AG09319 (cell line): ENCODE results near the gene EIF3I.

ENCODE experiments used
- DNase-seq: peaks from one replicate; pipeline ENCODE4 v3.0.0-alpha.2; 2010; ENCODE audit warnings: low read depth; ENCODE audit errors: extremely low read depth
- TF ChIP-seq, protein P1 (sequence below): IDR thresholded peaks from 2 replicates; pipeline ENCODE4 v1.5.1; 2011; ENCODE audit warnings: low read depth, mild to moderate bottlenecking, inconsistent platforms, low read length, moderate library complexity

Gene EIF3I

GRCh38 chr1:32220746-32221580, 1.2 kb upstream of the EIF3I start:
- no peak for DNase-seq
- TF ChIP-seq, protein P1, sequence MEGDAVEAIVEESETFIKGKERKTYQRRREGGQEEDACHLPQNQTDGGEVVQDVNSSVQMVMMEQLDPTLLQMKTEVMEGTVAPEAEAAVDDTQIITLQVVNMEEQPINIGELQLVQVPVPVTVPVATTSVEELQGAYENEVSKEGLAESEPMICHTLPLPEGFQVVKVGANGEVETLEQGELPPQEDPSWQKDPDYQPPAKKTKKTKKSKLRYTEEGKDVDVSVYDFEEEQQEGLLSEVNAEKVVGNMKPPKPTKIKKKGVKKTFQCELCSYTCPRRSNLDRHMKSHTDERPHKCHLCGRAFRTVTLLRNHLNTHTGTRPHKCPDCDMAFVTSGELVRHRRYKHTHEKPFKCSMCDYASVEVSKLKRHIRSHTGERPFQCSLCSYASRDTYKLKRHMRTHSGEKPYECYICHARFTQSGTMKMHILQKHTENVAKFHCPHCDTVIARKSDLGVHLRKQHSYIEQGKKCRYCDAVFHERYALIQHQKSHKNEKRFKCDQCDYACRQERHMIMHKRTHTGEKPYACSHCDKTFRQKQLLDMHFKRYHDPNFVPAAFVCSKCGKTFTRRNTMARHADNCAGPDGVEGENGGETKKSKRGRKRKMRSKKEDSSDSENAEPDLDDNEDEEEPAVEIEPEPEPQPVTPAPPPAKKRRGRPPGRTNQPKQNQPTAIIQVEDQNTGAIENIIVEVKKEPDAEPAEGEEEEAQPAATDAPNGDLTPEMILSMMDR: no peak

DNA sequence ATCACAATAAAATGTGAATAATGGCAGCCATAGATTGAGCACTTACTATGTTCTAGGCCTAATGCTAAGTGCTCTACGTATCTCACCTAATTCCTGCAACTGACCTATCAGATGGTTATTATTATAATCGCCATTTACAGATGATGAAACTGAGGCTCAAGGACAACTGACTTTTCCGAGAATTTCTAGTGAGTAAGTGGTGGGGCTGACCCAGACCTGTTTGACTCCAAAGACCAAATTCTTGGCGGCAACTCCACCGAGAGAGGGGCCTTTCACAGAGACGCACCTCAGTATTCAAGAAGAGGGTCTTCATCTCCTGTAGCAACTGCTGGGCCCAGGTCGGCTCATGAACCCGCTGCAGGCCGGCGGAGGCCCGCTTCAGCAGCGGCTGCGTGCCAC, 627 bp upstream of the EIF3I start:
- no peak for DNase-seq
- TF ChIP-seq, protein P1: no peak

DNA sequence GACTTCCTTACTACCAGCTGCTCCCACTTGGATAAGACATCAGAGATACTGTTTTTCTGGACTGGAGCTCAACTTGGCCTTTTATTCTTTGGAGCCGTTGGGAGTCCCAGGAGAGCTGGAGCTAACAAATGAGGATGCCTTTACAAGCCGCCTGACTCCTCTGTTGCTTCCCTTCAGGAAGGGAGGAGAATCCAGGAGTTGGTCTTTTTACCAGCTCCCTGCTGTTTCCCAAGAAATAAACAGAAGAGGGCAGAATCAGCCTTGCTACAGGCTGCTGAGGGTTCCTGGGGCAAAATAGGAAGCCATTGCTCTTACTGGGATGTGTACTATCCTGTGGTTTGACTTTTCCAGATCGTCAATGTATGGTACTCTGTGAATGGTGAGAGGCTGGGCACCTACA, 1.5 kb downstream of the EIF3I start:
- TF ChIP-seq, protein P1: no peak
- no peak for DNase-seq

DNA sequence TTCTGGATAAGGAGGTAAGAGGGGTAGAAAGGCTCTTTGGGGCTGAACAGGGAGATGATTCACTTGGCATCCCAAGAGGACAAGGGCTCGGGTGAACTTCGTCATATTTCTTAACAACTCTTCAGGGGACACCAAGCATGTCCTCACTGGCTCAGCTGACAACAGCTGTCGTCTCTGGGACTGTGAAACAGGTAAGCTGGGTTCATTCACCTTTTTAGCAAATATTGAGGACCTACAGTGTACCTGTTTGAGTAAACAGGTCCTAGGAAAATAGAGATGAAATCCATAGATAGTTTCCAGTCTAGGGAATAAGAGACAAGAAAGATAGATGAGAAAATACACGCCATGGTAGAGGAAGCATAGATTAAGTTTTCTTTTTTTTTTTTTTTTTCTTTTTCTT, 2.1 kb downstream of the EIF3I start:
- no peak for DNase-seq
- TF ChIP-seq, protein P1: no peak

GRCh38 chr1:32228771-32229170, 6.6 kb downstream of the EIF3I start:
- DNase-seq: no peak
- TF ChIP-seq, protein P1: no peak

- no peak for DNase-seq
- TF ChIP-seq, protein P1: no peak
Observed at GRCh38 chr1:32231843-32232432, 9.7 kb downstream of the EIF3I start.

DNA sequence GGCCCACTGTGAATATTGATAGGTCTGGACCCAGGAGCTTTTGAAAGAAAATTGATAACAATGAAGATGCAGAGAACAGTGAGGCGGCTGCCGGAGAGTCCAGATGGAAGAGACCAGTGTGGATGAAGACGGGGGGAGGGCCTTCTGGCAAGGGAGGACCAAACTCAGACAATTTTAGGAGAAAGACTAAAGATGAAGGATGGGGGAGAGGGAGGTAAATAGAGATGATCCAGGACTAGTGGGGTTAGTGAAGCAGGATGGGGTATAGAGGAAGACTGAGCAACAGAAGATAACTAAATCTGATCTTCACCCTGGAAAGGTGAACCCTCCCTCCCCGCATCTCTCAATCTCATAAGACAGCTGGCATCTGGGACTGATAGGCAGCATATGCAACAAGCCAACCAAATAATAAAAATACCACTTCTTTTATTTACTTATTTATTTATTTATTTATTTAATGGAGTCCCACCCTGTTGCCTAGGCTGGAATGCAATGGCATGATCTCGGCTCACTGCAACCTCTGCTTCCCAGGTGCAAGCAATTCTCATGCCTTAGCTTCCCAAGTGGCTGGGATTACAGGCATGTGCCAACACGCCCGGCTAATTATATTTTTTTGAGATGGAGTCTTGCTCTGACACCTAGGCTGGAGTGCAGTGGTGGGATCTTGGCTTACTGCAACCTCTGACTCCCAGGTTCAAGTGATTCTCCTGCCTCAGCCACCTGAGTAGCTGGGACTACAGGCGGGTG, 10.5 kb downstream of the EIF3I start:
- no peak for DNase-seq

More for the DNA sequence above, 10.5 kb downstream of the EIF3I start:
- TF ChIP-seq, protein P1: no peak
